ENCODE measurements around the gene PACSIN1.

Gene PACSIN1

DNA sequence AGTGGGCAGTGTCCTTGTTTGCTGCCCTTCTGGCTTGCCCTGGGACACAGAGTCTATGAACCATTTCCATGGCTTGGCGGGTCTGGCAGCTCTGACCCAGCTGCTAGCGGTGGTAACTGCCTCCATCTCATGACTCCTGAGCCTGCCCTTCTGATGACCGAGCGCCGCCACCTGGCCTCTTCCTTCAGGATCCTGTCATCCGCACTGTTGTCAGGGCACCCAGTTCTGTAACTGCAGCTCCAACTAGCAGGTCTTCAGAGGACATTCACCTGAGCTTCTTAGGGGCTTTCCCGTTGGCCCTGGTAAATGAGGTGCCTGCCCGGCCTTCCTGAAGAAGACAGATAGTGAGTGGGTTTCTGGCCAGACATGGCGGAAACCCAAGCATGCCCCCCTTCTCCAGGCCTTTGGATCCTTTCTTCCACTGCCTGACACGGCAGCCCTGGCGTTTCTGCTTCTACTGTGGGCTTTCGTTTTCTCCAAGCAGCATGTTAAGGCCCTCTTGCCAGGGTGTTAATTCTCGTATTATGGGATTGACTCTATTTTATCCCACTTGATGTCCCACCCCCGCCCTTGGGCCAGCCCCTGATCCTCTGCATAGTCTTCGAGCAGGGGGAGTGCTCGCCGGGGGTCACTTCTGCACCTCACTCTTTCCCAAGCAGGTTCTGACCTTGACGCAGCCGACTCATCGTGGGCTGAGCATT, 24.7 kb downstream of the PACSIN1 start:
- DNase-seq = no peak
- TF ChIP-seq, protein P1, sequence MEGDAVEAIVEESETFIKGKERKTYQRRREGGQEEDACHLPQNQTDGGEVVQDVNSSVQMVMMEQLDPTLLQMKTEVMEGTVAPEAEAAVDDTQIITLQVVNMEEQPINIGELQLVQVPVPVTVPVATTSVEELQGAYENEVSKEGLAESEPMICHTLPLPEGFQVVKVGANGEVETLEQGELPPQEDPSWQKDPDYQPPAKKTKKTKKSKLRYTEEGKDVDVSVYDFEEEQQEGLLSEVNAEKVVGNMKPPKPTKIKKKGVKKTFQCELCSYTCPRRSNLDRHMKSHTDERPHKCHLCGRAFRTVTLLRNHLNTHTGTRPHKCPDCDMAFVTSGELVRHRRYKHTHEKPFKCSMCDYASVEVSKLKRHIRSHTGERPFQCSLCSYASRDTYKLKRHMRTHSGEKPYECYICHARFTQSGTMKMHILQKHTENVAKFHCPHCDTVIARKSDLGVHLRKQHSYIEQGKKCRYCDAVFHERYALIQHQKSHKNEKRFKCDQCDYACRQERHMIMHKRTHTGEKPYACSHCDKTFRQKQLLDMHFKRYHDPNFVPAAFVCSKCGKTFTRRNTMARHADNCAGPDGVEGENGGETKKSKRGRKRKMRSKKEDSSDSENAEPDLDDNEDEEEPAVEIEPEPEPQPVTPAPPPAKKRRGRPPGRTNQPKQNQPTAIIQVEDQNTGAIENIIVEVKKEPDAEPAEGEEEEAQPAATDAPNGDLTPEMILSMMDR (IDR thresholded peaks at IDR 0.05; ENCODE audit: low read depth, low read length) = no peak
- no peaks in the 10 kb centered on the region for H3K4me1 ChIP-seq

DNA sequence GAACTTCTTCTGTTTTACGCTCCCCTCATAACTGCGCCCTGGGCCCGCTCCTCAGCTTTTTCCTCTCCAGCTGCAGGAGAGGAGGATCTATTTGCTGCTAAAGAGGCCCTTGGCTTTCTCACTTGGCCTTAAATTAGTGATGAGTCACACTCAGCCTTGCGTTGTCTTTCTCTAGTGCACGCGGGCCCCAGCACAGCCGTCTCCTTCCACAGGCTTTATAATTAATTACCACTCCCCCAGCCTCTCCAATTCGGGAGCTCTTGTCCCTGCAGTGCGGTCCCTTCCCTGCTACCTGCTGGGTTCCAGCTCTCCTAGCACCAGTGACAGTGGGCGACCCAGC, 25.2 kb downstream of the PACSIN1 start:
- TF ChIP-seq, protein P1 (IDR thresholded peaks at IDR 0.05; ENCODE audit: low read depth, low read length) = no peak
- H3K4me3 ChIP-seq (ENCODE audit: low read depth, low read length) = no peak overlapping the region
- H3K27me3 ChIP-seq = no peaks in the 10 kb centered on the region
- H3K36me3 ChIP-seq = no peaks in the 10 kb centered on the region
- no peak for DNase-seq
- no peaks in the 10 kb centered on the region for H3K4me1 ChIP-seq
- H3K9me3 ChIP-seq = no peaks in the 10 kb centered on the region

More for the DNA sequence above, 24.7 kb downstream of the PACSIN1 start:
- H3K27me3 ChIP-seq = no peaks in the 10 kb centered on the region
- H3K9me3 ChIP-seq = no peaks in the 10 kb centered on the region
- no peak overlapping the region for H3K4me3 ChIP-seq (ENCODE audit: low read depth, low read length)
- no peaks in the 10 kb centered on the region for H3K36me3 ChIP-seq

DNA sequence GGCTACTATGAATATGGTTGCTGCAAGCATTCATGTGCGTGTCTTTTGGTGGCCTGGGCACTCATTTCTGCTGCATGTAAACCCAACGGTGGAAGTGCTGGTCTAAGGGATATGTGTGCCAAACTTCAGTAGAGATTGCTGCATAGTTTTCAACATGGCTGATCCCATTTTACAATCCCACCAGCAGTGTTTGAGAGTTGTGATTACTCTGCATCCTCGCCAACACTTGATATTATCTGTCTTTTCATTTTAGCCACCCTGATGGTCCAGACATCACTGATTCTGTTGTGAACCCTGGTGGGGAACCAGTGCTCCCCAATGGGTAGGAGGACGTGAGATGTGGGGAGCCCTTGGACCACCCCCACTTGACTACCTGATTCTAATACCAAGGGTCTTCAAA, 27.5 kb downstream of the PACSIN1 start:
- no peak overlapping the region for H3K4me3 ChIP-seq (ENCODE audit: low read depth, low read length)
- H3K27me3 ChIP-seq = no peaks in the 10 kb centered on the region
- no peaks in the 10 kb centered on the region for H3K36me3 ChIP-seq
- TF ChIP-seq, protein P1 (IDR thresholded peaks at IDR 0.05; ENCODE audit: low read depth, low read length) = no peak
- H3K4me1 ChIP-seq = no peaks in the 10 kb centered on the region
- H3K9me3 ChIP-seq = no peaks in the 10 kb centered on the region
- no peak for DNase-seq

DNA sequence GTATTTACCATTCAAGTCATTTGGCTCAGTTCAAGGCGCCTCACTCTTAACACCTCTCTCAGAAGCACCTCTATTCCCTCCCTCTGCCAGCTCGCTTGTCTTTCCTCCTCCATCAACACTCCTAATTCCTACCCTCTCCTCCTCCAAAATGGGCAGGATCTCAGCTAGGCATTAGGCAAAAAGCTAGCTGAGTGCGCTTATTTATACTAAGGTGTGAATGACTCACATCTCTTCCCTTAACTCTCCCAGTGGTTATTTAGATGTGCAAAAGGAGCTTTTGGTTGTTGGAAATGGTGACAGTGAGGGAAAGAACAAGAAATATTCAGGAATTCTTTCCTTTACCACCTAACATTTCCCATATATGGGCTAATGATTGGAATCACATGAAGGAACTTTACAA, 29.1 kb downstream of the PACSIN1 start:
- H3K4me1 ChIP-seq = no peaks in the 10 kb centered on the region
- TF ChIP-seq, protein P1 (IDR thresholded peaks at IDR 0.05; ENCODE audit: low read depth, low read length) = no peak
- H3K9me3 ChIP-seq = no peaks in the 10 kb centered on the region
- DNase-seq = no peak
- H3K36me3 ChIP-seq = no peaks in the 10 kb centered on the region
- H3K4me3 ChIP-seq (ENCODE audit: low read depth, low read length) = no peak overlapping the region
- H3K27me3 ChIP-seq = no peaks in the 10 kb centered on the region

DNA sequence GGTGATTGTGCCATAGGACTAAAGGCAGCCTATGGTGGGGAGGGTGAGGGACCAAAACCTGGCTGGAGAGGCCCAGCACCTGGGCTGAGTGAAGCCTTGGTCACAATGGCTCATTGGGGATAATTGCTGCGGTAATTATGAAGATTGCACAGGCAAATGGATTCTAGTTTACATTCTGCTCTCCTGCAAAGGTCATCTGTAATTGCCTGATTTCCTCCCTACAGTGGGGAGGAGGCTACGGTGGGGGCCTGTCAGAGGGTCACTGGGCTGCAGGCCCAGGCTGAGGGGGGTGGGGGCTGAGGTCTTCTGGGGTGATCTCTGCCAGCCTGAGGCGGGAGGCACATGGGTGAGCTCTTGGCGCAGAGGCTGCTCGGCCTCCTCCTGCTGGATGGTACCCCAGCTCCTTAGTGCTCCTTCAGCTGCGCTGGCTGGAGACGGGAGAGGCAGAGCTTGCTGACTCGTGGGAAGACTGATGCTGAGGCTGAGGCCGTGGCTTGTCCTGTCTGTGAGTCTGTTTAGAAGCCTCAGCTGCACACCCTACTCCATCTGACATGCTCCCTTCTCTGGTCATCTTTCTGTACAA, 30.3 kb downstream of the PACSIN1 start:
- Histone ChIP-seq H3K9me3 (no peaks in the 10 kb centered on the region), H3K27me3 (no peaks in the 10 kb centered on the region), H3K4me1 (no peaks in the 10 kb centered on the region), H3K36me3 (no peaks in the 10 kb centered on the region), H3K4me3 (ENCODE audit: low read depth, low read length) (no peak overlapping the region)
- no peak for DNase-seq
- TF ChIP-seq, protein P1 (IDR thresholded peaks at IDR 0.05; ENCODE audit: low read depth, low read length) = no peak

DNA sequence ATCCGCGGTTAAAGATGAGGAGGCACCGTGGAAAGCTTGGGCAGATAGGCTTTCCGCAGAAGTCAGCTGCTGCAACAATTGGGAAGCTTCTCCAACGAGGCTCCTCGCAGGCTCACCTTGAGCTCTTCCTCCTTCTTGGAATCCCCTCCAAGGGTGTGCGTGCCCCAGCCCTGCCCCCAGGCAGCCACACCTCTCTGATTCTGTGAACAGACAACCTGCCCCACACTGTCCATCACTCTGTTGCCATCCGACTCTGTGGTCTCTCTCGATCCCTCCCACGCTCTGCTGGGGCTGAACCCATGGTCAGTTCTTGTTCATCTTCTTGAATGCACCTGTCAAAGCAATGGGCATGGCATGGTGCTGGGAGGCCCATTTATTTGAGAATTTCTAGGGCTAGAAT, 31.5 kb downstream of the PACSIN1 start:
- H3K27me3 ChIP-seq = no peaks in the 10 kb centered on the region
- H3K4me1 ChIP-seq = no peaks in the 10 kb centered on the region
- H3K9me3 ChIP-seq = no peaks in the 10 kb centered on the region
- DNase-seq = no peak
- H3K36me3 ChIP-seq = no peaks in the 10 kb centered on the region
- H3K4me3 ChIP-seq (ENCODE audit: low read depth, low read length) = no peak overlapping the region
- TF ChIP-seq, protein P1 (IDR thresholded peaks at IDR 0.05; ENCODE audit: low read depth, low read length) = no peak
